HEK293 (cell line): ENCODE results near the gene RHEB.

Source experiments
- ZBTB17 ChIP-seq: fragments of 450-650 bp; formaldehyde crosslinking; IDR thresholded peaks from 2 replicates; pipeline ENCODE4 v1.5.1; 2016; ENCODE audit warnings: missing biosample characterization, missing genetic modification characterization
- ZNF121 ChIP-seq: fragments of 450-650 bp; formaldehyde crosslinking; IDR thresholded peaks from 2 replicates; pipeline ENCODE4 v1.5.1; 2016; ENCODE audit warnings: missing biosample characterization, missing genetic modification characterization
- ZNF621 ChIP-seq: fragments of 450-650 bp; formaldehyde crosslinking; IDR thresholded peaks from 2 replicates; pipeline ENCODE4 v1.5.1; 2017; ENCODE audit warnings: missing biosample characterization, missing genetic modification characterization
- TF ChIP-seq, protein P1 (sequence below): fragments of 450-650 bp; formaldehyde crosslinking; IDR thresholded peaks from 2 replicates; pipeline ENCODE4 v1.5.1; 2016; ENCODE audit warnings: missing biosample characterization, missing genetic modification characterization

DNA sequence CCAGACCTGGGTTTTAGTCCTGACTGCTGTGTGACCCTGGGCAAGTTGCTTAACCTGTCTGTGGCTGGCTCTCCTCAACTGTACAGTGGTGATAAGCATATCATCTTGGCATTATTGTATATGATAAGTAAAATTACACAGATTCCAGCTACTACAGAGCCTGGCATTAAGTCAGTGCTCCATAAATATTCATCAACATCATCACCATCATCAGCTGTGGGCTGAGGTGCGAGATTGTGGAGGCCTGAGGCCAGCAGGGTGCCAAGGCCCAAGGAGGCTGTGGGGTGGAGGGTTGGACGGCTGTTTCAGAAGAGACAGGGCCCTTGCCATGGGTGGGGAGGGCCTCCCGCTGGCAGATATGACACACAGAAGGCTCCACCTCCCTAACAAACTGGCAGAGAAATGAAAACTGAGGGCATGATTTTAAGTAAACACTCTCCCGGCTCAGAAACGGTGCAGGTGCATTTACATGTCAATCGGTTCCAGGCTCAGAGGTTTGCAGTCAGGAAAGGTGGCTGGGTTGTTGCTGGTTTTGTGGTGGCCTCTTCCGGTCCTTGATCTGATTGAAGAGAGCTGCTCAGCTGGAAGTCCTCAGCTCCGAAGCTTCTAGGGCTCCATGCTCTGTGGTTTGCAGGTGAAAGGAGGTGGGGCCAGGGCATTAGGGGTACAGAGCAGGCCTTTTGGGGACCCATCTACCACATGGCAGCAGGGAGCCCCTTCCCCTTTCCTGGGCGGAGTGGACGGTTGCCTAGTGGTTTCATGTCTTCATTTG is 89.9 kb downstream of the RHEB start:
- TF ChIP-seq ZBTB17 (tag by site-specific recombination) (no peak), ZNF121 (tag by site-specific recombination) (no peak), ZNF621 (no peak)
- TF ChIP-seq, protein P1, sequence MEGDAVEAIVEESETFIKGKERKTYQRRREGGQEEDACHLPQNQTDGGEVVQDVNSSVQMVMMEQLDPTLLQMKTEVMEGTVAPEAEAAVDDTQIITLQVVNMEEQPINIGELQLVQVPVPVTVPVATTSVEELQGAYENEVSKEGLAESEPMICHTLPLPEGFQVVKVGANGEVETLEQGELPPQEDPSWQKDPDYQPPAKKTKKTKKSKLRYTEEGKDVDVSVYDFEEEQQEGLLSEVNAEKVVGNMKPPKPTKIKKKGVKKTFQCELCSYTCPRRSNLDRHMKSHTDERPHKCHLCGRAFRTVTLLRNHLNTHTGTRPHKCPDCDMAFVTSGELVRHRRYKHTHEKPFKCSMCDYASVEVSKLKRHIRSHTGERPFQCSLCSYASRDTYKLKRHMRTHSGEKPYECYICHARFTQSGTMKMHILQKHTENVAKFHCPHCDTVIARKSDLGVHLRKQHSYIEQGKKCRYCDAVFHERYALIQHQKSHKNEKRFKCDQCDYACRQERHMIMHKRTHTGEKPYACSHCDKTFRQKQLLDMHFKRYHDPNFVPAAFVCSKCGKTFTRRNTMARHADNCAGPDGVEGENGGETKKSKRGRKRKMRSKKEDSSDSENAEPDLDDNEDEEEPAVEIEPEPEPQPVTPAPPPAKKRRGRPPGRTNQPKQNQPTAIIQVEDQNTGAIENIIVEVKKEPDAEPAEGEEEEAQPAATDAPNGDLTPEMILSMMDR (tag by site-specific recombination) = no peak
